GM21786 (cell line): ENCODE measurements around the gene KCTD19.
A peak's percentile ranks its signal among the peaks of the same experiment; 100 is the strongest.

ENCODE experiments used
- ATAC-seq: cut with Tn5 transposase; IDR thresholded peaks from one replicate; pipeline ENCODE4 v1.9.1; 2021; ENCODE audit not compliant: unreplicated experiment

KCTD19 gene

DNA sequence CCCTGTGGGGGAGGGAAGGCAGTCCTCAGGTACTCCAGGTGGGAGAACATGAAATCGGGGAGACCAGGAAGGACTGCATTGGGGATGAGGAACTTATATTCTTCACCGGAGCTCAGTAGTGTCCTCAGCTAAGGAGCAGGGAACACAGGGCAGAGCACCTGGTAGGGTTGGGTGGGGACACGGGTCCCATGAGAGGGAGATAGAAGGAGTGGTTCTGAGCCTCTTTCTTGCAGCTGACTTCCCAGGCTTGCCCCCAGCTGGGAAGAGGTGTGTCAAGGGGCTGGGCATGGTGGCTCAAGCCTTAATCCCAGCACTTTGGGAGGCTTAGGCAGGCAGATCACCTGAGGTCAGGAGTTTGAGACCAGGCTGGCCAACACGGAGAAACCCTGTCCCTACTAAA lies 81.4 kb downstream of the KCTD19 start:
- ATAC-seq: no peak

DNA sequence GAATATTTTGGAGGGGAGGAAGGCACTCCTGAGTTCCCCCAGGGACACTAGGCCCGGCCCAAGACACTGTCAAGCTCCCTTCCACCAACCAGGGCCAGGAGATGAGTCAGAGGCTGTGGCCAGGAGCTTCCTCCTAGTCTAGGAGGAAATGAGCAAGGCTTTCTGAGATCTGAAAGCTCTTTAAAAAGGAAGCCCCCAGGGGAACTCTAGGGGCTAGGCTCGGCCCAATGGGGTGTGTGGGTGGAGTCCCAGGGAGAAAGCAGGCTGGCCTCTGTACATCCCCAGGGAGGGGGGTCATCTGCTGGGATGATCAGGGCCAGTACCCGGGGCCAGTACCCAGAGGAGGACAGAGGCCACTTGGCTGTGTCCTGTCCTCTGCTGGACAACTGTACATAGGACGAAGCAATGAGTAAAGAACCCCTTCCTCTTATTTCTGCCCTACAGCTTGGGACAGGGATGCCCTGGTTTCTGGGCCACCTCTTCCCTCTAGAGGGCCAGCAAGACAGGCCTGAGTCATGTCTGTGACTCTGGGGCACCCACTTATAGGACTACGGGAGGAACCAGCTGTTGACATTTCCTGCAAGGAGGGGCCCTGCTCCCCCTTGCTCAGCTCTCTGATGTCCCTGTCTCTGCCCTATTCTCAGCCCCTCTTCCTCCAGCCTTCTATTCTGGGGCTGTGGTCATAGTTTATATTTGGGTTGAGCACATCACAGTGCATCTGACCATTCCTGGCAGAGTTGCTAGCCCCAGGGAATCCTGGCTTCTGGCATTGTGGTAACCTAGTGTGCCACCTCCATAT lies 82.0 kb downstream of the KCTD19 start:
- ATAC-seq: peak; percentile 59

DNA sequence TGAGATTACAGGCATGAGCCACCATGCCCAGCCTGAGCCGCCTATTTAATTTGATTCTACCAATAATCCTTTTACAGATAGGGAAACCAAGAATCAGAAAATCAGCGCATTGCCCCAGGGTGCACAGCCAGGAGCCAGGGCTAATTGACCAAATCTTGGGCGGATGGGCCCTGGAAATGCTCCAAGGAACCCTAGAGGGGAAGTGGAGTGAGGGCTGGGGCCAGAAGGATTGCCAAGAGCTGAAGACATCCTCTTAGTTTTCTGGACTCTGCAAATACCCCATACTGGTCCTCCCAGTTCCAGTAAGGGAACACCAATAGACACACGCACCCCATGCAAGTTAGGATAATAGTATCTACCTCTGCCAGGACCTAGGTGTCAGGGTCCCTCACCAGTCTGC lies 83.1 kb downstream of the KCTD19 start:
- ATAC-seq: no peak

DNA sequence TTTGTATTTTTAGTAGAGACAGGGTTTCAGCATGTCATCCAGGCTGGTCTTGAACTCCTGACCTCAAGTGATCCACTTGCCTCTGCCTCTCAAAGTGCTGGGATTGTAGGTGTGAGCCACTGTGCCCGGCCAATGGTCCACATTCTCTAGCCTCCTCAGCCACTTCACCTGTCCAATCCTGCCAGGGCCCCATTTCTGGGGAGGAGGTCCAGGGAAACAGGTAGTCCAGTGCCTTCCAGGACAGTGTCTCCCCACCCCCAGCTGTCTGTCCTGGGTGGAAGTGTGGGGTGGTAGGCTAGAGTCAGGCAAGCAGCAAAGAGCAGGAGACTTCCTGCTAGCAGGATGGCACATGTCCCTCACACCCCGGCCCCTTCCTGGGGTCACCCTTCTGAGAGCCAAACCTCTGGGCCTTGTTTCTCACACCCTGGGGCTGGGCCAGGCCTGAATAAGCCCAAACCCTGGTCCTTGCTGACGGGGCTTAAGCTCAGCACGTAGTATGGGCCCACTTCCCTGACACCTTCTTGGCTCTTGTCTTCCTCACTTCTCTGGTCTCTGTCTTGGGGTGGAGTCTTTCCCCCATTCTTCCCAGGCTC lies 84.3 kb downstream of the KCTD19 start:
- no peak for ATAC-seq

DNA sequence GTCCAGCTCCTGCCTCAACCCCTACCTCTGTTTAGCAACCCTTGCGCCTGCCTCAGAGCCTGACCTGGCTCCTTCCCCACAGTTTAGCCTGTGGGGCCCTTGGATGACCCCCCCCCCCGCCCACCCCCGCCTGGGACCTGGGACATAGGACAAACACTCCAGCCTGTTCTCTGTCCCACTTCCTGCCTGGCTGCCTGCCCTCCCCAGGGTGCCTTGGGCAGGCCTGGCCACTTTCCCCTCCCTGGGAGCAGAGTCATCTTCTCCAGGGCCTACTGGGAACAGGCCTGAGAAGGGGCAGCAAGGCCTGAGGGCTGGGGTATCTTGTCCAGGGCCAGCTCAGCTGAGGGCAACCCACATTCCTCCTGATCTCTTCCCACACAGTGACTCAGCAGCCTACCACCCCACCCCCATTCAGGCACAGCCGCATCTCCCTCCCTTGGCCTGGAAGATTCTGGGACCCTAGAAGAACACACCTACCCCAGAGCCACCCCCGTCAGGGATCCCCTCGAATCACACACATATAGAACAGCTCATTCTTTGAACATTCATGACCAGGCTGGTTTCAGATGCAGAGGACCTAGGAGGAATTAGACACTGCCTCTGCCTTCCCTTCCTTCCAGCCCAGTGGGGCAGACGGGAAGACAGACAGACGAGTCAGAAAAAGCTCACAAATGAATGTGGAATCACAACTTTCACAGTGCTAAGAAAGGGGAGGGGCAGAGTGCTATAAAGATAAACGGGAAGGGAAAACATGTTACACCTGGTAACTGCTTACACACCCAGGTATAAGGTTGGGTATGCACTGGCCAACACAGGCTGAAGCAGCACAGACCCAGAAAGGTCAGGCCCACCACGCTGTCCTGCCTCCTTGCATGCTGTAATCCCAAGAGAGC lies 85.3 kb downstream of the KCTD19 start:
- no peak for ATAC-seq

DNA sequence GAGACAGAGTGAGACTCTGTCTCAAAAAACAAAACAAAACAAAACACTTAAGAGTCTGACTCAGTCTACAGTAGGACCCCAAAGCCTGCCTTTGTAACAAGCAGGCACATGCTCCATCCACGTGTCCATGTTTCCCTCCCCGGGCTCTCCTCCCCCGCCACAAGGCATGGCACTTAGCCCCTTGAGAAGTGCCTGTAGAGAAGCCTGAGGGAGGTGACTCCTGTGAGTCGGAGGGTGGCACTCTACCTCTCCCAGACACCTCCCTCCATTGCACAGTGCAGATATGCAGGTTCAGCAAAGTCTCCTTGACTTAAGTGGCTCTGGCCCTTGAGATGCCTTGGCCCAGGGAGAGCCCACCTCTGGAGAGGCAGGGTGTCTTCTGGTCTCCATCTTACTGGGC lies 86.0 kb downstream of the KCTD19 start:
- ATAC-seq: no peak
